Osteocyte (in vitro differentiated cells): Measurements from ENCODE around the gene LAMB1. TPM values are rescaled to one million over a fixed set of nuclear protein-coding genes. Genes with fewer than 3 reads are reported as not detected.

ENCODE experiments used
- DNase-seq: peaks from one replicate; pipeline ENCODE4 v3.0.0; 2021; ENCODE audit warnings: mixed read lengths; ENCODE audit not compliant: unreplicated experiment; ENCODE audit errors: extremely low spot score
- H3K27ac Mint-ChIP-seq: one replicate; pipeline ENCODE4 v1.8.0; 2021; ENCODE audit warnings: mild to moderate bottlenecking, mixed read lengths; ENCODE audit not compliant: unreplicated experiment
- H3K27me3 Mint-ChIP-seq: one replicate; pipeline ENCODE4 v1.8.0; 2021; ENCODE audit warnings: mixed read lengths; ENCODE audit not compliant: unreplicated experiment
- H3K36me3 Mint-ChIP-seq: one replicate; pipeline ENCODE4 v1.8.0; 2021; ENCODE audit warnings: mixed read lengths; ENCODE audit not compliant: unreplicated experiment
- H3K4me1 Mint-ChIP-seq: one replicate; pipeline ENCODE4 v1.8.0; 2021; ENCODE audit warnings: mixed read lengths; ENCODE audit not compliant: unreplicated experiment
- H3K4me3 Mint-ChIP-seq: one replicate; pipeline ENCODE4 v1.8.0; 2021; ENCODE audit warnings: mild to moderate bottlenecking, moderate library complexity, mixed read lengths; ENCODE audit not compliant: unreplicated experiment
- H3K9me3 Mint-ChIP-seq: one replicate; pipeline ENCODE4 v1.8.0; 2021; ENCODE audit warnings: mixed read lengths; ENCODE audit not compliant: unreplicated experiment
- total RNA-seq: library from RNA; stranded (reverse); gene quantifications from 2 replicates; pipeline ENCODE4 v1.2.1, GENCODE V29; 2021
- TF ChIP-seq, protein P1 (sequence below): fragments of 200-600 bp; sonication (generic); IDR thresholded peaks from 2 replicates; pipeline ENCODE4 v1.5.0; 2021; ENCODE audit warnings: antibody characterized with exemption, mild to moderate bottlenecking, moderate library complexity

Gene LAMB1
- total RNA-seq, 1 donor from 2014 or later: 1,014 TPM

DNA sequence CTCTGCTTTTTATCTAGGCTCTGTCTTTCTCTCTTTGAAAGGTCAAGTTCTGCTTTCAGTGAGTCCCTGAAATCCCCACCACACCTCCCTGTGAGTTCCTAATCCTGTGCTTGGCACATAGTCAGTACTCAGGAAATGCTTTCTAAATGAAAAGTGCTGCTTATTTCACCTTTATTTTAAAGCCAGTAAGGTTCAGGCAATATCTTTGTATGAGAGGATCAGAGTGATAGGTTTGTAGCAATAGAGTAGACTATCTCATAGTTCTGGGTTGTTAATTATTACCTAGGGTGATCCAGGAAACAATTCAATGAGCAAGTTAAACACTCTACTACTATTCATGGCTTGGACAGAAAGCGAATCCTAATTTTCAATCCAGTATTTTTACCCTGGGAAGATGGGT, 7.4 kb upstream of the LAMB1 start:
- no peaks in the 10 kb centered on the region for H3K27me3 Mint-ChIP-seq
- no peak for DNase-seq
- no peak overlapping the region for H3K4me3 Mint-ChIP-seq
- H3K4me1 Mint-ChIP-seq: peaks cover 50% of the 10 kb centered on the region
- no peak overlapping the region for H3K27ac Mint-ChIP-seq
- H3K9me3 Mint-ChIP-seq: no peaks in the 10 kb centered on the region
- no peaks in the 10 kb centered on the region for H3K36me3 Mint-ChIP-seq
- TF ChIP-seq, protein P1, sequence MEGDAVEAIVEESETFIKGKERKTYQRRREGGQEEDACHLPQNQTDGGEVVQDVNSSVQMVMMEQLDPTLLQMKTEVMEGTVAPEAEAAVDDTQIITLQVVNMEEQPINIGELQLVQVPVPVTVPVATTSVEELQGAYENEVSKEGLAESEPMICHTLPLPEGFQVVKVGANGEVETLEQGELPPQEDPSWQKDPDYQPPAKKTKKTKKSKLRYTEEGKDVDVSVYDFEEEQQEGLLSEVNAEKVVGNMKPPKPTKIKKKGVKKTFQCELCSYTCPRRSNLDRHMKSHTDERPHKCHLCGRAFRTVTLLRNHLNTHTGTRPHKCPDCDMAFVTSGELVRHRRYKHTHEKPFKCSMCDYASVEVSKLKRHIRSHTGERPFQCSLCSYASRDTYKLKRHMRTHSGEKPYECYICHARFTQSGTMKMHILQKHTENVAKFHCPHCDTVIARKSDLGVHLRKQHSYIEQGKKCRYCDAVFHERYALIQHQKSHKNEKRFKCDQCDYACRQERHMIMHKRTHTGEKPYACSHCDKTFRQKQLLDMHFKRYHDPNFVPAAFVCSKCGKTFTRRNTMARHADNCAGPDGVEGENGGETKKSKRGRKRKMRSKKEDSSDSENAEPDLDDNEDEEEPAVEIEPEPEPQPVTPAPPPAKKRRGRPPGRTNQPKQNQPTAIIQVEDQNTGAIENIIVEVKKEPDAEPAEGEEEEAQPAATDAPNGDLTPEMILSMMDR: no peak

DNA sequence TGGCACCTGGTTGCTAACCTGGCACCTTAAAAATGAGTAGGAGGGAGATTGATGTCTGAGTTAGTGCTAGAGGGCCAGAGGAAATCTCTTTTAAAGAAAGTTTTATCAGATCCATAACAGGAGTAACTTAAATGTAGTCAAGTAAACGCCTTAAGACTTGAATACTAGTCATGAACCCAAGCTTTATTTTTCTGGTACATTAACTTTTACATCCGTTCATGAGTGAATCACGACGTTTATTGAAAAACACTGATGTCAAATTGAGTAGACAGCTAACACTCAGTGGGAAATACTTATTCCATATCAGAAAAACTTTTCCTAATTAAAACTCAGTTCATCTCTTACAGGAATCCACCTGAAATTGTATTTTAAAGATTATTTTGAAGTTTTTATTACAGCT, 6.9 kb upstream of the LAMB1 start:
- Mint-ChIP-seq H3K27ac (no peak overlapping the region), H3K9me3 (no peaks in the 10 kb centered on the region), H3K27me3 (no peaks in the 10 kb centered on the region), H3K36me3 (no peaks in the 10 kb centered on the region), H3K4me3 (no peak overlapping the region), H3K4me1 (peaks cover 49% of the 10 kb centered on the region)
- TF ChIP-seq, protein P1: no peak
- DNase-seq: no peak

DNA sequence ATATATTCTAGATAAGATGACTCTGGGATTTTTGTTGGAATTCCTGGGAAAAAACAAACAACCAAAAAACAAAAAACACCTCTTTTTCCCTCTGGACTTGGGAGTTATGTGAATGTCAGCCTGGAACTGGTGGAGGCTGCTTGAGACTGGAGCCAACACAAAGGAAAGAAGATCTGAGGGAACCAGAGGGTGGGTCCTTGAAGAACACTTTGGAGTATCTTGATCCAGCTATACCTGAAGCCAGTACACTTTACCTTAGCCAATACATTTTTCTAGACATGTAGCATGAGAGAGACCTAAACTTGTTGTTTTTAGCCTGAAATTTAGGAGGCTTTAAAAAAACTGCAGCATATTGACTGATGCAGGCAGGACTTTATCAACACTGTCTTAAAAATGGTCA, 5.9 kb upstream of the LAMB1 start:
- H3K27me3 Mint-ChIP-seq: no peaks in the 10 kb centered on the region
- no peak overlapping the region for H3K27ac Mint-ChIP-seq
- no peaks in the 10 kb centered on the region for H3K9me3 Mint-ChIP-seq
- H3K4me3 Mint-ChIP-seq: no peak overlapping the region
- H3K4me1 Mint-ChIP-seq: peaks cover 49% of the 10 kb centered on the region
- H3K36me3 Mint-ChIP-seq: no peaks in the 10 kb centered on the region
- no peak for DNase-seq
- TF ChIP-seq, protein P1: no peak

DNA sequence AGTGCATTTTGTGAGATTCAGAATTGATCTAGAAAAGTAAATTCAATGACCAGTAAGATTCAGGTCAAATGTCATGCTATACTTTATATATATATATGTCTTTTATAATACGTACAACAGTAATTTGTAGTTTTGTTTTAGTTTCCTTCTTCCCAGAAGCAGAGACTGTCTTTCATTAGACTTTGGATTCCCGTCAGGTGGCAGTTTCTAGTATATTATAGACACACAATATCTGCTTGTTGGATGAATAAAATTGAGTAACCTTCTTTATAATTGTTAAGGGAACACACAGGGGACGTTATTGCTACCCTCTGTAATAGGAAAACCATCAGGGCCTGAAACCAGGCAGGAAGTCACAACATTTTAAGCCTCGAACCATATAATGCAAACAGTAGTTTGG, 5.3 kb upstream of the LAMB1 start:
- Mint-ChIP-seq H3K9me3 (no peaks in the 10 kb centered on the region), H3K27me3 (no peaks in the 10 kb centered on the region), H3K4me1 (peaks cover 48% of the 10 kb centered on the region), H3K27ac (no peak overlapping the region), H3K4me3 (no peak overlapping the region), H3K36me3 (no peaks in the 10 kb centered on the region)
- DNase-seq: no peak
- TF ChIP-seq, protein P1: no peak

DNA sequence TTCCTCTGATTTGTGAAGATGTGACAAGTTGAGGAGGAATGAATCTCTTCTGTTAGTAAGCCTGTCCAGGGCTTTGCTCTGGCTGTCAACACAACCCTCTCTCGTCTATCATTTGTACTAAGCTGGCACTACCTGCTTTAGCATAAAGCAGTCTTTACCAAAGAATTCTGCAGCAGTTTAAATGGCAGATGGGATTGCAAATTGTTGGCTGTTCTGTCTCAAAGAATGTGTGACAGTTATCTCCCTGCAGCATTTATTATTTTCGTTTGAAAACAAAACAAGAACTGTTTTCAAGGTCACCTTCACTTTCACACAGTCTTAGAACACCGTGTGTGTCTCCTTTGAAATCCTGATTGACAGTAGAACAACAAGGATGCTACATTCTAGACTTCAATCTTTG, 4.8 kb upstream of the LAMB1 start:
- no peaks in the 10 kb centered on the region for H3K9me3 Mint-ChIP-seq
- TF ChIP-seq, protein P1: no peak

More for the DNA sequence above, 4.8 kb upstream of the LAMB1 start:
- H3K4me3 Mint-ChIP-seq: no peak overlapping the region
- H3K4me1 Mint-ChIP-seq: peaks cover 46% of the 10 kb centered on the region
- H3K27me3 Mint-ChIP-seq: no peaks in the 10 kb centered on the region
- no peak for DNase-seq
- H3K27ac Mint-ChIP-seq: peak overlapping the region; percentile 15
- peaks cover 2% of the 10 kb centered on the region for H3K36me3 Mint-ChIP-seq
